ENCODE measurements around the gene KRT25.

Gene KRT25

GRCh38 chr17:40779181-40779909 is 24.2 kb upstream of the KRT25 start:
- TF ChIP-seq, protein P1, sequence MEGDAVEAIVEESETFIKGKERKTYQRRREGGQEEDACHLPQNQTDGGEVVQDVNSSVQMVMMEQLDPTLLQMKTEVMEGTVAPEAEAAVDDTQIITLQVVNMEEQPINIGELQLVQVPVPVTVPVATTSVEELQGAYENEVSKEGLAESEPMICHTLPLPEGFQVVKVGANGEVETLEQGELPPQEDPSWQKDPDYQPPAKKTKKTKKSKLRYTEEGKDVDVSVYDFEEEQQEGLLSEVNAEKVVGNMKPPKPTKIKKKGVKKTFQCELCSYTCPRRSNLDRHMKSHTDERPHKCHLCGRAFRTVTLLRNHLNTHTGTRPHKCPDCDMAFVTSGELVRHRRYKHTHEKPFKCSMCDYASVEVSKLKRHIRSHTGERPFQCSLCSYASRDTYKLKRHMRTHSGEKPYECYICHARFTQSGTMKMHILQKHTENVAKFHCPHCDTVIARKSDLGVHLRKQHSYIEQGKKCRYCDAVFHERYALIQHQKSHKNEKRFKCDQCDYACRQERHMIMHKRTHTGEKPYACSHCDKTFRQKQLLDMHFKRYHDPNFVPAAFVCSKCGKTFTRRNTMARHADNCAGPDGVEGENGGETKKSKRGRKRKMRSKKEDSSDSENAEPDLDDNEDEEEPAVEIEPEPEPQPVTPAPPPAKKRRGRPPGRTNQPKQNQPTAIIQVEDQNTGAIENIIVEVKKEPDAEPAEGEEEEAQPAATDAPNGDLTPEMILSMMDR (IDR thresholded peaks at IDR 0.05; ENCODE audit: borderline replicate concordance, insufficient read depth, low read depth, low read length) = no peak
- no peak overlapping the region for H3K4me3 ChIP-seq (ENCODE audit: low read depth, low read length)

GRCh38 chr17:40778461-40778860 is 23.3 kb upstream of the KRT25 start:
- H3K4me3 ChIP-seq (ENCODE audit: low read depth, low read length) = no peak overlapping the region
- TF ChIP-seq, protein P1 (IDR thresholded peaks at IDR 0.05; ENCODE audit: borderline replicate concordance, insufficient read depth, low read depth, low read length) = no peak

GRCh38 chr17:40777971-40778370 is 22.8 kb upstream of the KRT25 start:
- TF ChIP-seq, protein P1 (IDR thresholded peaks at IDR 0.05; ENCODE audit: borderline replicate concordance, insufficient read depth, low read depth, low read length) = no peak
- H3K4me3 ChIP-seq (ENCODE audit: low read depth, low read length) = no peak overlapping the region

DNA sequence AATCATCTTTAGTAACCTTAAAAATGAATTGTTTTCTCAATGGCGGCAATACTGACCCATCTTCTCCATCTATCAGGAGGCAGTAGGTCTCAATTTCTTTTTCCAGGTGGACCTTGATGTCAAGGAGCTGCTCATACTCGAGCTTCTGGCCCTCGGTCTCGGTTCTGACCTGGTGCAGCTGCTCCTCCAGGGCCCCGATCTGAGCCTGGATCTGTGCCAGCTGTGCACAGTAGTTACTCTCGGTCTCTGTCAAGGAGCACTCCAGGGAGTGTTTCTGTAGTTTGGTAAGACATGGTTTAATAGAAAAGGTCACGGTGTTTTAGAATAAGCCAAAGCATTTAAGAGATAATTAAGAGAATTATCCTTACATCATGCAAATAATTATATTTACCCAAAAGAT is 22.3 kb upstream of the KRT25 start:
- TF ChIP-seq, protein P1 (IDR thresholded peaks at IDR 0.05; ENCODE audit: borderline replicate concordance, insufficient read depth, low read depth, low read length) = no peak
- H3K4me3 ChIP-seq (ENCODE audit: low read depth, low read length) = no peak overlapping the region

- no peak overlapping the region for H3K4me3 ChIP-seq (ENCODE audit: low read depth, low read length)
- TF ChIP-seq, protein P1 (IDR thresholded peaks at IDR 0.05; ENCODE audit: borderline replicate concordance, insufficient read depth, low read depth, low read length) = no peak
These were observed 20.8 kb upstream of the KRT25 start for GRCh38 chr17:40775945-40776344.

DNA sequence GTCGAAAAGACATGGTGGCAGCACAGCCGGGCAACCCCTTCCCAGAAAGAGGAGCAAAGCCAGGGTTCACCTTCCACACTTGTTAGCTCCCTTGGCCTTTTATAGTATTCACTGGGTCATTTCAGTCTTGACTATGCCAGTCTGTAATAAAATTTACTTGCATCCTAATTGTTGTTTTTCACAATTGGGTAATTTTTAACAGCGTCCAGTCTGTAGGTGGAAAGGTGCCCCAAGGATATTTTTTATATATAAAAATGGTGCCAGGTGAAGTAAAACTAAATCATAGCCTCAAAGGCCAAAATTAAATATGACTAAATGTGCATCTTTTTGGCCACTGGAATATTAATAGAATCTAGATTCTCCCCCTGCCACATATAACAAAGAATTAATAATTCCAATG is 17.0 kb upstream of the KRT25 start, which contains the start of gene KRT26:
TSS of gene KRT26 (minus strand) at position 101 of the 400 bp plus-strand sequence. CDS start at position 13, 88 bp downstream.
- TF ChIP-seq, protein P1 (IDR thresholded peaks at IDR 0.05; ENCODE audit: borderline replicate concordance, insufficient read depth, low read depth, low read length) = no peak
- no peak within 1 kb of the TSS for H3K4me3 ChIP-seq (ENCODE audit: low read depth, low read length)

DNA sequence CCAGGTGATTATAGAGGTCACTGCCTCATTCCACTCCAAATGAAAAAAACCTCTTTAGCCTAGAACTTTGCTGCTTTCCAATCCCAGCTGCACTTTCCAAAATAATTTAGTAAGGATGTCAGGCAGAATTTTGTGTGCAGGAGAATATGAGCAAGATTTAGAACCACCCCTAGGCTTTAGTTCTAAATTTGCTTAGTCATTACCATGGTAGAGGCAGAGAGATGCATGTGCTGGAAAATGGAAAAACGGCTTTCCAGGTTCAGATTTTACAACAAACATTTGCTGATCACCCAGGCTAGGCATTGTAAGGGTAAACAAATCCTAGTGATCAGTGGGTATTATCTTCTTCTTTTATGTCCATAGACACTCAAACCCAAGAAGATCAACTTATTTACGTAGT is 10.5 kb upstream of the KRT25 start:
- TF ChIP-seq, protein P1 (IDR thresholded peaks at IDR 0.05; ENCODE audit: borderline replicate concordance, insufficient read depth, low read depth, low read length) = no peak
- H3K4me3 ChIP-seq (ENCODE audit: low read depth, low read length) = no peak overlapping the region

All from GM12875 (cell line).